SW 1271 (cell line): ENCODE measurements around the gene CEACAM21.

Experiments used
- DNase-seq, 2 experiments: peaks; one replicate each; lab custom pipeline; 2025; lab: John Stamatoyannopoulos, UW

Gene CEACAM21

GRCh38 chr19:41619018-41619556 is 43.1 kb downstream of the CEACAM21 start:
- no peak for DNase-seq

GRCh38 chr19:41620171-41620570 is 44.2 kb downstream of the CEACAM21 start:
- no peak for DNase-seq

GRCh38 chr19:41621226-41621625 is 45.3 kb downstream of the CEACAM21 start:
- DNase-seq = no peak

- DNase-seq = no peak
Observed at GRCh38 chr19:41621654-41622053, 45.7 kb downstream of the CEACAM21 start.

- no peak for DNase-seq
Observed at GRCh38 chr19:41623360-41623759, 47.4 kb downstream of the CEACAM21 start.

GRCh38 chr19:41624515-41624914 is 48.5 kb downstream of the CEACAM21 start:
- no peak for DNase-seq

GRCh38 chr19:41624937-41625336 is 49.0 kb downstream of the CEACAM21 start:
- no peak for DNase-seq

GRCh38 chr19:41626278-41626677 is 50.3 kb downstream of the CEACAM21 start:
- no peak for DNase-seq

GRCh38 chr19:41626877-41627276 is 50.9 kb downstream of the CEACAM21 start, which contains the start of gene CEACAM4:
TSS of gene CEACAM4 (minus strand) at chr19:41627074. CDS start at chr19:41626963, 111 bp downstream.
- no peak for DNase-seq

- no peak for DNase-seq
Observed at GRCh38 chr19:41627966-41628675, 52.2 kb downstream of the CEACAM21 start.
